ENCODE results near the gene ZNF516. TPM values are rescaled to one million over a fixed set of nuclear protein-coding genes. Genes with fewer than 3 reads are reported as not detected.

ZNF516 gene
- total RNA-seq, 2 donors from 2014 or later = 3.7 to 22.8 TPM

- no peak for ATAC-seq (replicated peaks)
- Mint-ChIP-seq H3K9me3 (no peaks in the 10 kb centered on the region), H3K27ac (no peak overlapping the region), H3K4me1 (peaks cover 11% of the 10 kb centered on the region), H3K27me3 (no peaks in the 10 kb centered on the region), H3K4me3 (no peak overlapping the region), H3K36me3 (ENCODE audit: low read depth) (no peaks in the 10 kb centered on the region)
These were observed 93.5 kb downstream of the ZNF516 start for GRCh38 chr18:76401498-76401897.

- no peak for ATAC-seq (replicated peaks)
- Mint-ChIP-seq H3K27me3 (no peaks in the 10 kb centered on the region), H3K4me3 (no peak overlapping the region), H3K4me1 (peaks cover 4% of the 10 kb centered on the region), H3K36me3 (ENCODE audit: low read depth) (no peaks in the 10 kb centered on the region), H3K27ac (no peak overlapping the region), H3K9me3 (no peaks in the 10 kb centered on the region)
These were observed 95.2 kb downstream of the ZNF516 start for GRCh38 chr18:76399613-76400391.

- Mint-ChIP-seq H3K9me3 (no peaks in the 10 kb centered on the region), H3K4me1 (no peaks in the 10 kb centered on the region), H3K36me3 (ENCODE audit: low read depth) (no peaks in the 10 kb centered on the region), H3K4me3 (no peak overlapping the region), H3K27ac (no peak overlapping the region), H3K27me3 (no peaks in the 10 kb centered on the region)
- peak; percentile 91 for ATAC-seq (replicated peaks)
These were observed 96.0 kb downstream of the ZNF516 start for GRCh38 chr18:76398896-76399612.

GRCh38 chr18:76398295-76398694 lies 96.7 kb downstream of the ZNF516 start:
- no peaks in the 10 kb centered on the region for H3K36me3 Mint-ChIP-seq (ENCODE audit: low read depth)
- H3K4me3 Mint-ChIP-seq = no peak overlapping the region
- H3K27me3 Mint-ChIP-seq = no peaks in the 10 kb centered on the region
- H3K27ac Mint-ChIP-seq = no peak overlapping the region
- H3K4me1 Mint-ChIP-seq = no peaks in the 10 kb centered on the region
- no peak for ATAC-seq (replicated peaks)
- H3K9me3 Mint-ChIP-seq = no peaks in the 10 kb centered on the region

GRCh38 chr18:76397631-76398030 lies 97.4 kb downstream of the ZNF516 start:
- no peaks in the 10 kb centered on the region for H3K36me3 Mint-ChIP-seq (ENCODE audit: low read depth)

GRCh38 chr18:76396792-76397191 lies 98.2 kb downstream of the ZNF516 start:
- Mint-ChIP-seq H3K9me3 (no peaks in the 10 kb centered on the region), H3K27ac (no peak overlapping the region), H3K36me3 (ENCODE audit: low read depth) (no peaks in the 10 kb centered on the region), H3K4me1 (peaks cover 4% of the 10 kb centered on the region), H3K4me3 (no peak overlapping the region), H3K27me3 (no peaks in the 10 kb centered on the region)
- no peak for ATAC-seq (replicated peaks)

More at GRCh38 chr18:76397631-76398030, 97.4 kb downstream of the ZNF516 start:
- H3K4me3 Mint-ChIP-seq = no peak overlapping the region
- no peak overlapping the region for H3K27ac Mint-ChIP-seq
- H3K27me3 Mint-ChIP-seq = no peaks in the 10 kb centered on the region
- no peaks in the 10 kb centered on the region for H3K9me3 Mint-ChIP-seq
- H3K4me1 Mint-ChIP-seq = no peaks in the 10 kb centered on the region
- ATAC-seq (replicated peaks) = no peak

GRCh38 chr18:76395609-76396008 lies 99.4 kb downstream of the ZNF516 start:
- Mint-ChIP-seq H3K27ac (no peak overlapping the region), H3K27me3 (no peaks in the 10 kb centered on the region), H3K4me3 (no peak overlapping the region), H3K4me1 (peaks cover 13% of the 10 kb centered on the region), H3K9me3 (no peaks in the 10 kb centered on the region), H3K36me3 (ENCODE audit: low read depth) (no peaks in the 10 kb centered on the region)
- ATAC-seq (replicated peaks) = no peak

- no peak overlapping the region for H3K4me3 Mint-ChIP-seq
- H3K27me3 Mint-ChIP-seq = no peaks in the 10 kb centered on the region
- H3K4me1 Mint-ChIP-seq = peaks cover 13% of the 10 kb centered on the region
- no peaks in the 10 kb centered on the region for H3K36me3 Mint-ChIP-seq (ENCODE audit: low read depth)
- H3K9me3 Mint-ChIP-seq = no peaks in the 10 kb centered on the region
- no peak overlapping the region for H3K27ac Mint-ChIP-seq
- ATAC-seq (replicated peaks) = no peak
These were observed 100.1 kb downstream of the ZNF516 start for GRCh38 chr18:76394780-76395476.

GRCh38 chr18:76392349-76392748 lies 102.7 kb downstream of the ZNF516 start:
- Mint-ChIP-seq H3K27me3 (no peaks in the 10 kb centered on the region), H3K9me3 (no peaks in the 10 kb centered on the region), H3K4me3 (no peak overlapping the region), H3K36me3 (ENCODE audit: low read depth) (no peaks in the 10 kb centered on the region), H3K27ac (peak overlapping the region; percentile 51), H3K4me1 (peaks cover 26% of the 10 kb centered on the region)
- ATAC-seq (replicated peaks) = no peak

- Mint-ChIP-seq H3K27ac (peak overlapping the region; percentile 51), H3K9me3 (no peaks in the 10 kb centered on the region)
- ATAC-seq (replicated peaks) = no peak
These were observed 103.3 kb downstream of the ZNF516 start for GRCh38 chr18:76391746-76392145.

GRCh38 chr18:76391038-76391437 lies 104.0 kb downstream of the ZNF516 start:
- Mint-ChIP-seq H3K27me3 (no peaks in the 10 kb centered on the region), H3K4me3 (no peak overlapping the region), H3K4me1 (peaks cover 39% of the 10 kb centered on the region), H3K36me3 (ENCODE audit: low read depth) (no peaks in the 10 kb centered on the region), H3K27ac (peak overlapping the region; percentile 43), H3K9me3 (no peaks in the 10 kb centered on the region)
- ATAC-seq (replicated peaks) = no peak

More at GRCh38 chr18:76391746-76392145, 103.3 kb downstream of the ZNF516 start:
- H3K27me3 Mint-ChIP-seq = no peaks in the 10 kb centered on the region
- H3K4me3 Mint-ChIP-seq = no peak overlapping the region
- peaks cover 32% of the 10 kb centered on the region for H3K4me1 Mint-ChIP-seq
- no peaks in the 10 kb centered on the region for H3K36me3 Mint-ChIP-seq (ENCODE audit: low read depth)

- ATAC-seq (replicated peaks) = no peak
- H3K27ac Mint-ChIP-seq = peak overlapping the region; percentile 43
- peaks cover 41% of the 10 kb centered on the region for H3K4me1 Mint-ChIP-seq
- no peaks in the 10 kb centered on the region for H3K36me3 Mint-ChIP-seq (ENCODE audit: low read depth)
- no peaks in the 10 kb centered on the region for H3K9me3 Mint-ChIP-seq
- H3K27me3 Mint-ChIP-seq = no peaks in the 10 kb centered on the region
- no peak overlapping the region for H3K4me3 Mint-ChIP-seq
These were observed 104.5 kb downstream of the ZNF516 start for GRCh38 chr18:76390452-76391035.

GRCh38 chr18:76389716-76390115 lies 105.3 kb downstream of the ZNF516 start:
- H3K27me3 Mint-ChIP-seq = no peaks in the 10 kb centered on the region
- peaks cover 41% of the 10 kb centered on the region for H3K4me1 Mint-ChIP-seq
- no peaks in the 10 kb centered on the region for H3K36me3 Mint-ChIP-seq (ENCODE audit: low read depth)
- H3K4me3 Mint-ChIP-seq = no peak overlapping the region
- H3K27ac Mint-ChIP-seq = no peak overlapping the region
- H3K9me3 Mint-ChIP-seq = no peaks in the 10 kb centered on the region
- no peak for ATAC-seq (replicated peaks)

GRCh38 chr18:76388891-76389423 lies 106.1 kb downstream of the ZNF516 start:
- no peaks in the 10 kb centered on the region for H3K36me3 Mint-ChIP-seq (ENCODE audit: low read depth)
- ATAC-seq (replicated peaks) = no peak
- H3K9me3 Mint-ChIP-seq = no peaks in the 10 kb centered on the region
- no peaks in the 10 kb centered on the region for H3K27me3 Mint-ChIP-seq
- H3K27ac Mint-ChIP-seq = no peak overlapping the region
- peaks cover 41% of the 10 kb centered on the region for H3K4me1 Mint-ChIP-seq
- no peak overlapping the region for H3K4me3 Mint-ChIP-seq

Measured in activated T-helper 17 cell treated with anti-CD3 and anti-CD28 coated beads, Interleukin-2, amount 50 U/mL, for 72 hours (primary cell).